ENCODE results near the gene ASB3.
"Not testable (repeated sequence)": the region's sequence is repeated elsewhere in the genome, so short reads cannot be mapped to it uniquely, and the experiment has no call there.

Gene ASB3

DNA sequence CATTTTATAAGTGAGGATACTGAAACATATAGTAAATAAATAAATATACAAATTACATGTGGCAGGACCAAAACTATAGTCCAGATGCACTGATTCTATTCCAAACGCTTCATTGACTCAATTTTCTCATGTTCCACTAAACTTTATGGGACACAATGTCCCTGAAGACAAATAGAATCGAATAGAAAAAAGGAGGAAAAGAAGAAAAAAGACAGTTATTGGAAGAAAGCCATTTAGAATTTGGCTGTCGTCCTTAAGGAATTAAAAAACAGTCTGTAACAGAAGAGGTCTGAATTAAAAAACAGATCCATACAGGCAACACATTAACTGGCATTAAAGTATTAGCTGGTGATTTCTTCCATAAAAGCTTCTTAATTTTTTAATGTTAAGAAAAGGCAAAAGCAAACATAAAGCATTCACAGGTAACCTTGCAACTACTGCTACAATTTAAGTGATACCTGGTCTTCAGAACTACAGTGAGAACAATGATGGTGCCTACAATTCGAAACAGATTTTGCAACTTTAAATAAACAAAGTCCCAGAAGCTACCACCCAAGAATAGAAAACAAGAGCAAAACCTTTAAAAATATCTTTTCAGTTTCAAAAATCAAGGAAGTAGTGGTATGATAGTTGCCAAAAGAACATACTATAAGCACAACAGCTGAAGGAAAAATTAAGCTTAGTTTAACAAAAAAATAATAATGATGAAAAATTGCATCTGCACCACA lies 36.5 kb downstream of the ASB3 start:
- no peak overlapping the region for H3K4me3 ChIP-seq
- H3K27ac ChIP-seq, result no peak overlapping the region

DNA sequence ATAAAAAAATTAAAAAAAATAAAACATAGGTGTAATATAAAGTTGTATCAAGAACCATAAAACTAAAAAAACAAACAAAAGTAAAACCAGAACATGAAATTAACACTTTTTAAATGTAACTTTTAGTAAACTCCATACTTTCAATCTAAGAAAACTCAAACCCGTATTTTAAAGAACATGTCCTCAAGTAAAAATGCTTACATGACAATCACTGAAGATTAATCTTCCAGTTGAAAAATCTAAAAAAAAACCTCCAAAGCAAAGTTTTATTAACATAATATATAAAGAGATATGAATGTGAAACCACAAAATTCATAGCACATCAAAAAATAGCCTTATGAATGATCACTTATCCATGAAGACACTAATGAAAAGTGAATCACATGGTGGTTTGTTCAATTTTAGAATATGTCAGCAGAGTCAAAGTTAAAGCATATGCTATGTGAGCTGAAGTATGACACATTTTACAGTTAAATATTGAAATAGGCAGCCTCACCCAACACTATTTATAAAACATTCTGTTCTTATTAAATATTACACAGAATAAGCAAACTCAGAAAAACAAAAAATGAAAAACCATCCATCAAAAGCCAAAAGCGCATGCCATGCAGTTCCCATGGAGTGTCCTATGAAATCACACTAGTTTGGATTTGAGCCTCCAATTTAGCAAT lies 42.2 kb downstream of the ASB3 start:
- Histone ChIP-seq H3K4me3 (no peak overlapping the region), H3K27ac (peak overlapping the region in 5 of 21 experiments; percentile 12 to 55 (median 46))

GRCh38 chr2:53740170-53740569 lies 46.6 kb downstream of the ASB3 start:
- Histone ChIP-seq H3K4me3 (no peak overlapping the region), H3K27ac (no peak overlapping the region)

DNA sequence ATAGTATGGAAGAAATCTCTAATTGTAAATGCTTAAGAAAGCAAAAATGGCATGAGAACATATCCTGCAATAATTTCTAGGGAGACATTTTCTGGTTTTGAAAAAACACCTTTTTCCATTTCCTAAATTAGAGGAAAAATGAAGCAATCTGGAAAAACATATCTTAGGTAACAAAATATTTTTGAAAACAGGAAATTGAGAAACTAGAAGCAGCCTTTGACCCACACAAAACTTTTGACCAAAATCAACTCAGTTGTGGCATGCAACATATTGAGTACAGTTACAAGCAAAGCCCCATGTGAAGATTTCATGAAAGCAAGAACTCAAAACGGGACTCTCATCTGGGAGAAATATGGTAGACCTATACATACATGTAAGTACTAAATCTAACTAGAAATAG lies 47.7 kb downstream of the ASB3 start:
- H3K4me3 ChIP-seq, result no peak overlapping the region
- no peak overlapping the region for H3K27ac ChIP-seq

- no peak overlapping the region for H3K27ac ChIP-seq
- H3K4me3 ChIP-seq, result no peak overlapping the region
These were observed 49.7 kb downstream of the ASB3 start for GRCh38 chr2:53737091-53737490.

DNA sequence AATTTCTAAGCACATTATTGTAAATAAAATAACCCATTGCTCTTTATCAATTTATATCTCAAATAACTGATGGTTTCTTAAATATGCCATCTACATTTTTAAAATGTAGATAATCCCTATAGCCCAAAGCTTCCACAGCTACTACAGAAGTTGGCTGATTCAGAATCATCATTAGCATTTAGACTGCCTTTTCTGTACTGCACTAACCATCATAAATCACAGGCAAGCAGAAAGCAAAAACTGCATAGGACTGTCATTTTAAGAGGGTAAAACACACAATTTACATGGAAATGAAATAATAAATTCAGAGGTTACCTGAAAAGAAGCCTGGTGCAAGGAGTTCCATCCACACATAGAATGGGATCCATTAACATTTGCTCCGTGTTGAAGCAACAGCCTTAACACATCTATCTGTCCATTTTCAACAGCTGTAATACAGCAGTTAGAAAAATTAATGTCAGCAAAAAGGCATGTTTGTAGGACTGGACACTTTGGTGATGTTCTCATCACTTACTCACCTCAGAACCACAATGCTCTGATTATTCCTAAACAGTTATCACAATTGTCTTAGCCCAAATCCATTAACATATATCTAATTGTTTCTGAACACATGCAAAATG lies 57.5 kb downstream of the ASB3 start:
- no peak overlapping the region for H3K27ac ChIP-seq
- H3K4me3 ChIP-seq, result no peak overlapping the region

- Histone ChIP-seq H3K27ac (no peak overlapping the region), H3K4me3 (no peak overlapping the region)
These were observed 58.8 kb downstream of the ASB3 start for GRCh38 chr2:53727921-53728320.

- H3K27ac ChIP-seq, result no peak overlapping the region
- no peak overlapping the region for H3K4me3 ChIP-seq
These were observed 61.1 kb downstream of the ASB3 start for GRCh38 chr2:53725662-53726061.

GRCh38 chr2:53724536-53724935 lies 62.2 kb downstream of the ASB3 start:
- no peak overlapping the region for H3K27ac ChIP-seq
- H3K4me3 ChIP-seq, result no peak overlapping the region

GRCh38 chr2:53720944-53721343 lies 65.8 kb downstream of the ASB3 start:
- H3K27ac ChIP-seq, H3K4me3 ChIP-seq: not testable (repeated sequence)

- no peak overlapping the region for H3K4me3 ChIP-seq
- H3K27ac ChIP-seq, result no peak overlapping the region
These were observed 71.2 kb downstream of the ASB3 start for GRCh38 chr2:53715568-53715967.

DNA sequence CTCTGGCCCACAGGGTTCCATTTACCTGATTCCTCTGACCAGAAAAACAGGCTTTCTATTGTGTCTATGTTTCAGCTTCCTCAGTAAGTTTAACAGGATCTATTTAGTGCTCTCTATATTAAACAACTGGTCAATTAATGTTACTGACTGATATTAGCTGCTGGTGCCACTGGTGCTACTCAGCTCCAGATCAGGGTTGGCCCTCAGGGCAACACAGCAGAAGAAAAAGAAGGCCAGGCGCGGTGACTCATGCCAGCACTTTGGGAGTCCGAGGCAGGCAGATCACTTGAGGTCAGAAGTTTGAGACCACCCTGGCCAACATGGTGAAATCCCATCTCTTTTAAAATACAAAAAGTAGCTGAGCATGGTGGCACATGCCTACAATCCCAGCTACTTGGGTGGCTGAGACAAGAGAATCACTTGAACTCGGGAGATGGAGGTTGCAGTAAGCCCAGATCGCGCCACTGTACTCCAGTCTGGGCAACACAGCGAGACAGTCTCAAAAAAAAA lies 75.4 kb downstream of the ASB3 start:
- H3K27ac ChIP-seq, result no peak overlapping the region

DNA sequence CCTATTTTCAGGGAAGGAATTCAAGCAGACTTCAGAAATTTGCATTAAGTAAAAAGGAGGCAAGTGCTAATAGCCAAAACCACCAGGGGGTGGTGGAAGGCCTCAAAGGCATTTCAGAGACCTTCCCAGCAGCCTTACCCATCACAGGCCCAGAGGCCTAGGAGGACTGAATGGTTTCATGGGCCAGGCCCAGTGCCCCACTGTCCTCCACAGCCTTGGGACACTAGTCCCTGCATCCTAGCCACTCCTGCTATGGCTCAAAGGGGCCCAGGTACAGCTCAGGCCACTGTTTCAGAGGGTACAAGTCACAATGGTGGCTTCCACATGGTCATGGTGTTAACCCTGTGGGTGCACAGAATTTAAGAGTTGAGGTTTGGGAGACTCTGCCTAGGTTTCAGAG lies 77.8 kb downstream of the ASB3 start:
- Histone ChIP-seq H3K4me3 (no peak overlapping the region), H3K27ac (no peak overlapping the region)

More for the DNA sequence above, 75.4 kb downstream of the ASB3 start:
- H3K4me3 ChIP-seq, result no peak overlapping the region

GRCh38 chr2:53701221-53701620 lies 85.5 kb downstream of the ASB3 start:
- Histone ChIP-seq H3K4me3 (no peak overlapping the region), H3K27ac (no peak overlapping the region)

GRCh38 chr2:53697686-53698085 lies 89.1 kb downstream of the ASB3 start:
- Histone ChIP-seq H3K27ac (no peak overlapping the region), H3K4me3 (no peak overlapping the region)

GRCh38 chr2:53697092-53697491 lies 89.7 kb downstream of the ASB3 start:
- no peak overlapping the region for H3K4me3 ChIP-seq
- no peak overlapping the region for H3K27ac ChIP-seq

DNA sequence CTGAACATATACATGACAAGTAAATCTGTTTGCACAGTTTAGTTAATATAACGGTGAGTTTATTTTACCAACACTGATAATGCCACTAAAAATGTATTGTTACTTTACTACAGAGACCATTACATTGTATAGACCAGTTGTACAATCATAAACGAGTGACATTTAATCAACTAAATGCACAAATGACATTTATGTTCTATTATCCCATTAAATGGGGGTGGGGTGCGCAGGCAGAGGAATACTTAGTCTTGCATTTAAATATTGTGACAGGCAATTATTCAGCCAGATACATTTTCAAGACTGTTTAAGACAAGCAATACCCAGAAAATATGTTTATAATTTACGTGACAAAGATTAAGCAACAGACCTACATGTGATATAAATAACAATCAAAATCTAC lies 91.2 kb downstream of the ASB3 start:
- no peak overlapping the region for H3K27ac ChIP-seq
- H3K4me3 ChIP-seq, result no peak overlapping the region

GRCh38 chr2:53694096-53694771 lies 92.5 kb downstream of the ASB3 start:
- Histone ChIP-seq H3K27ac (no peak overlapping the region), H3K4me3 (no peak overlapping the region)

GRCh38 chr2:53690876-53691275 lies 95.9 kb downstream of the ASB3 start:
- no peak overlapping the region for H3K4me3 ChIP-seq
- H3K27ac ChIP-seq, result no peak overlapping the region

DNA sequence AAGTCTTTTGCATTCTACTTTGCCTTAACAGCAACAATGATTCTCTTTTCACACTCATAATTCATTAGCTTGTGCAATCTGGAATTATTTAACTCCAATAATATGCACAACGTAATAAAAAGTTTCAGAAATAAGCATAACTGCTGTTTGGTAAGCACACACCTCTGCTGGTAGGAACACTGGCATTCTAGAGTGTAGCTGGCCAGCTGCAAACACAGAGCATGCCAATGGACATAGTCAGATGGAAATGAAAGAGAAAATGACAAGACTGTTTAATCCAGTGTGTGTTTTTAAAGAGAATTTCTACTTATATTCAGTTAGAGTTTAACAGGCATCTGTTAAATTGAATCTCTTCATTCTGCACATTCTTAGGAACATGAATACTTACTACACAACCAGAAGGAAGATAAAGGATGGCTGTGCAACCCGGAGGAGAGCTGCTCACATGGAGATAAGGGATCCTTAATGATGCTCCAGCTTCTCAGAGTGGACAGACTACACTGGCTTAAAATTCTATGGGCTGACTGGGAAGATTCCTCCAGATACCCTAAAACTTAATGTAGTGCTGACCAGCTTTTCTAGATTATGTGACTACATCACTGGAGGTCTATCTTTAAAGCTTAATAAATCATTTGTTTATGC lies 113.8 kb downstream of the ASB3 start:
- no peak overlapping the region for H3K4me3 ChIP-seq
- H3K27ac ChIP-seq, result no peak overlapping the region
